Karpas-422 (cell line): ENCODE results near the gene HEBP2. TPM values are rescaled to one million over a fixed set of nuclear protein-coding genes. Genes with fewer than 3 reads are reported as not detected.

Experiments
- DNase-seq: peaks from one replicate; pipeline ENCODE4 v3.0.0-alpha.2; 2015
- H2AFZ ChIP-seq: fragments of 200-600 bp; sonication (generic); 2 replicates; pipeline ENCODE4 v1.6.1; 2014; ENCODE audit warnings: antibody characterized with exemption, low read length, mixed read lengths
- H3K27ac ChIP-seq: fragments of 200-600 bp; sonication (generic); 2 replicates; pipeline ENCODE4 v1.5.1; 2014; ENCODE audit warnings: mild to moderate bottlenecking, low read length, moderate library complexity
- H3K27me3 ChIP-seq: fragments of 200-600 bp; sonication (generic); 2 replicates; pipeline ENCODE4 v1.6.1; 2014; ENCODE audit warnings: low read length, mixed read lengths
- H3K36me3 ChIP-seq: fragments of 200-600 bp; sonication (generic); 2 replicates; pipeline ENCODE4 v1.6.1; 2014; ENCODE audit warnings: low read length, mixed read lengths; ENCODE audit not compliant: insufficient read depth
- H3K4me1 ChIP-seq: fragments of 200-600 bp; sonication (generic); 2 replicates; pipeline ENCODE4 v1.6.1; 2014; ENCODE audit warnings: mild to moderate bottlenecking, low read length, mixed read lengths
- H3K4me2 ChIP-seq: fragments of 200-600 bp; sonication (generic); 2 replicates; pipeline ENCODE4 v1.6.1; 2014; ENCODE audit warnings: low read length, low read depth, mild to moderate bottlenecking; ENCODE audit not compliant: poor library complexity, severe bottlenecking
- H3K4me3 ChIP-seq: fragments of 200-600 bp; sonication (generic); 2 replicates; pipeline ENCODE4 v1.5.1; 2014; ENCODE audit warnings: mild to moderate bottlenecking, antibody characterized with exemption, low read length, mixed read lengths
- H3K79me2 ChIP-seq: fragments of 200-600 bp; sonication (generic); 2 replicates; pipeline ENCODE4 v1.6.1; 2014; ENCODE audit warnings: mild to moderate bottlenecking, low read length, mixed read lengths
- H3K9ac ChIP-seq: fragments of 200-600 bp; sonication (generic); 2 replicates; pipeline ENCODE4 v1.6.0; 2014; ENCODE audit warnings: low read length
- H3K9me2 ChIP-seq: fragments of 200-600 bp; sonication (generic), shearing (Covaris generic); replicated peaks from 2 replicates; pipeline ENCODE4 v1.6.0; 2014; ENCODE audit warnings: mild to moderate bottlenecking, low read length, moderate library complexity; ENCODE audit not compliant: insufficient read depth
- H3K9me3 ChIP-seq: fragments of 300-700, 200-600 bp; sonication (generic); 2 replicates; pipeline ENCODE4 v1.6.1; 2014; ENCODE audit warnings: low read length, mixed read lengths
- H4K20me1 ChIP-seq: fragments of 200-600 bp; sonication (generic); 2 replicates; pipeline ENCODE4 v1.6.1; 2014; ENCODE audit warnings: mild to moderate bottlenecking, antibody characterized with exemption, low read length, low read depth; ENCODE audit not compliant: insufficient read depth
- total RNA-seq: library from RNA; depleted of rRNA; stranded (reverse); fragments of >200 nt; shearing (Covaris generic); gene quantifications from 2 replicates; pipeline ENCODE4 v1.2.3, GENCODE V29; 2014; ENCODE audit warnings: low replicate concordance

The HEBP2 gene
- total RNA-seq, 1 experiment from 2014 or later: 41.9 TPM

GRCh38 chr6:138441965-138442364, 37.9 kb downstream of the HEBP2 start:
- Histone ChIP-seq H3K9me3 (no peaks in the 10 kb centered on the region), H3K27ac (no peak overlapping the region), H3K4me1 (no peaks in the 10 kb centered on the region), H3K79me2 (no peaks in the 10 kb centered on the region), H3K4me2 (no peak overlapping the region), H2AFZ (no peak overlapping the region), H3K4me3 (no peak overlapping the region), H3K27me3 (no peaks in the 10 kb centered on the region), H3K36me3 (no peaks in the 10 kb centered on the region), H4K20me1 (no peaks in the 10 kb centered on the region), H3K9ac (no peak overlapping the region), H3K9me2 (no peaks in the 10 kb centered on the region)
- DNase-seq: no peak

DNA sequence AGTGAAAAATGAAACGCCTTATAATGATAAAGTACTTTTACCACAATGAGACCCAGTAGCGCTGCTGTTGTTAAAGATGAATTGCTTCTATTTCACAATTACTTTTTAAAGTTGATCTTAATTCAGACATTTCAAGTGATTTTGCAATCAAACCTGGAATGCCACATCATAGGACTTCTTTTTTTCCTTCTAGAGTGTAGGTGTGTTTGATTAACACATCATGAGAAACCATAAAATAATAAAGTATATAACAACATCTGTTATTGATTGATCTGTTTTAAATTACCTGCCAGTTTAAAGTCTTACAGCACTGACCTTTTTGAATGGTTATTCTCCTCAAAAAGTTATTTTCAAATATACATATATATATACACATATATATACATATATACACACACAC, 38.6 kb downstream of the HEBP2 start:
- Histone ChIP-seq H2AFZ (no peak overlapping the region), H3K27me3 (no peaks in the 10 kb centered on the region), H3K9me3 (no peaks in the 10 kb centered on the region), H3K4me3 (no peak overlapping the region), H3K9me2 (no peaks in the 10 kb centered on the region), H3K36me3 (no peaks in the 10 kb centered on the region), H3K27ac (no peak overlapping the region), H3K9ac (no peak overlapping the region), H3K4me1 (no peaks in the 10 kb centered on the region), H3K4me2 (no peak overlapping the region), H3K79me2 (no peaks in the 10 kb centered on the region), H4K20me1 (no peaks in the 10 kb centered on the region)
- no peak for DNase-seq

DNA sequence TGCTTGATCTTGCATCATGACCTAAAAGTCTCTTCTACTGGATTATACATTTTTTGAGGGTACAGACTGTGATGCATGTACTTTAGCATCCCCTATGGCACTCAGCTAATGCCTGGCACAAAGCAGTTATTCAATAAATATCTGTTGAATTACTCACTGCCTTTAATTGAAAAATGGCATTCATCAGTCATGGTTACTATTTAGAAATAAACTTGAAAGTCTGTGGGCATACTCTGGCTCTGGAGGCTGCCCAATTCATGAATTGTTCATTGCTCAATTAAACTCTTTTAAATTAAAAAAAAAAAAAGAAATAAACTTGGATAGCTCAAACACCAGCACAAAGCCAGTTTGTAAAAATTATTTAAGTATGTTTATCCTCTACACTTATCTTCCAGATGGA, 40.0 kb downstream of the HEBP2 start:
- no peaks in the 10 kb centered on the region for H3K36me3 ChIP-seq
- H3K27ac ChIP-seq: no peak overlapping the region
- H3K79me2 ChIP-seq: no peaks in the 10 kb centered on the region
- no peak for DNase-seq
- no peaks in the 10 kb centered on the region for H3K9me2 ChIP-seq
- H3K9me3 ChIP-seq: no peaks in the 10 kb centered on the region
- no peaks in the 10 kb centered on the region for H3K27me3 ChIP-seq
- H3K4me3 ChIP-seq: no peak overlapping the region
- H3K4me2 ChIP-seq: no peak overlapping the region
- no peaks in the 10 kb centered on the region for H4K20me1 ChIP-seq
- H2AFZ ChIP-seq: no peak overlapping the region
- no peak overlapping the region for H3K9ac ChIP-seq
- H3K4me1 ChIP-seq: no peaks in the 10 kb centered on the region

GRCh38 chr6:138446821-138447220, 42.8 kb downstream of the HEBP2 start:
- no peak for DNase-seq
- no peak overlapping the region for H3K4me3 ChIP-seq
- H3K4me2 ChIP-seq: no peak overlapping the region
- H3K9ac ChIP-seq: no peak overlapping the region
- H3K27ac ChIP-seq: no peak overlapping the region
- H3K27me3 ChIP-seq: no peaks in the 10 kb centered on the region
- no peaks in the 10 kb centered on the region for H3K9me3 ChIP-seq
- H3K79me2 ChIP-seq: no peaks in the 10 kb centered on the region
- H3K9me2 ChIP-seq: no peaks in the 10 kb centered on the region
- no peaks in the 10 kb centered on the region for H4K20me1 ChIP-seq
- no peak overlapping the region for H2AFZ ChIP-seq
- H3K36me3 ChIP-seq: no peaks in the 10 kb centered on the region
- H3K4me1 ChIP-seq: no peaks in the 10 kb centered on the region

- Histone ChIP-seq H3K27ac (no peak overlapping the region), H3K36me3 (no peaks in the 10 kb centered on the region), H3K9me2 (no peaks in the 10 kb centered on the region), H3K27me3 (no peaks in the 10 kb centered on the region), H2AFZ (no peak overlapping the region), H3K9ac (no peak overlapping the region), H3K79me2 (no peaks in the 10 kb centered on the region), H3K9me3 (no peaks in the 10 kb centered on the region), H3K4me3 (no peak overlapping the region), H3K4me2 (no peak overlapping the region), H3K4me1 (no peaks in the 10 kb centered on the region), H4K20me1 (no peaks in the 10 kb centered on the region)
- no peak for DNase-seq
Measured at GRCh38 chr6:138450445-138450844, 46.4 kb downstream of the HEBP2 start.

DNA sequence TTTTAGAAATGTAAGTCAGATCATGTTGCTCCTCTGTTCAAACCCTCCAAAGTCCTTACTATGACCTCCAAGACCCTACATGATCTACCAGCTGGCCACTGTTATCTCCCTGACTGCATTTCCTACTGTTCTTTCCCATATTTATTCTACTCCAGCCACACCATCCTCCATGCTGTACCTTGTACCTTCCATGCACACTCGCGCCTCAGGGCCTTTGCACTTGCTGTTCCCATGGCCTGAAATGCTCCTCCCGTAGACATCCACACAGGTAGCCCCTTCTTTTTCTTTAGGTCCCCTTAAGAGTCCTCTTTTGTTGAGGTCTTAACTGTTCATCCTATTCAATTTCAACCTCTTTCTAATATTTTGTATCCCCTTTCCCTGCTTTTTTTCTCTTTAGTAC, 47.0 kb downstream of the HEBP2 start:
- Histone ChIP-seq H3K4me3 (no peak overlapping the region), H3K79me2 (no peaks in the 10 kb centered on the region), H3K9me2 (no peaks in the 10 kb centered on the region), H3K9me3 (no peaks in the 10 kb centered on the region), H3K36me3 (no peaks in the 10 kb centered on the region), H4K20me1 (no peaks in the 10 kb centered on the region), H3K27ac (no peak overlapping the region), H3K9ac (no peak overlapping the region), H3K4me1 (peaks cover 2% of the 10 kb centered on the region; the same call in 1 of the 2 replicates), H3K27me3 (no peaks in the 10 kb centered on the region), H3K4me2 (no peak overlapping the region), H2AFZ (no peak overlapping the region)
- DNase-seq: no peak

DNA sequence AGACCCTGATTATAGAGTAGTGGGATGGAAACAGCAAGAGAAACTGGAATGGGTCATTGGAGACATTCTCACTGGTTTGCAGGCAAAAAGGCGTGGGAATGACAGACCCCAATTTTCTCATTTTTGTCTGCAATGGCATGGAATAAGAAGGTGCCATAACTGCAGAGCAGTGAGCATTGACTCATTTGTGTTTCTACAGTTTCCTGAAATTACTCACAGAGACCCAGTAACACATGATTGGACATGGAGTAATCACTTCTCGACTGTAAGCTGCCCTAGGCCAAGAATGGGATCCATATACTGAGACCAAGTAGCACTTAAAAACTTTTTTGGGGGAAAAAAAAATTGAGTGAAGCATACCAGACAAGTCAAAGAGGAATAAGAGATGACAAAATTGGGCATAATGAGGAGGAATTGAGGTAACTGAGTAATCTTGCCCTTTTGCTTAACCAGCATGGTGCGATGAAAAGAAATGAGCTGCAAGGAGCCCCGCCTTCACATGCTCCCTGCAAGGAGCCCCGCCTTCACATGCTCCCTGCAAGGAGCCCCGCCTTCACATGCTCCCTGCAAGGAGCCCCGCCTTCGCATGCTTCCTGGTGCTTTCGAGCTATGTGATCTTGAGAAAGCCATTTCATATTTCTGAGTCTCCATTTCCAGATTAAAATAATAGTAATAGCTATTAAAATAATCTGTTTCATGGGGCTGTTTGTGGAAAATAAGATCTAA, 51.1 kb downstream of the HEBP2 start:
- no peak overlapping the region for H2AFZ ChIP-seq

GRCh38 chr6:138455746-138456400, 51.9 kb downstream of the HEBP2 start:
- H3K36me3 ChIP-seq: no peaks in the 10 kb centered on the region
- H3K27me3 ChIP-seq: no peaks in the 10 kb centered on the region
- H3K79me2 ChIP-seq: no peaks in the 10 kb centered on the region
- H3K9me3 ChIP-seq: no peaks in the 10 kb centered on the region
- H3K9me2 ChIP-seq: no peaks in the 10 kb centered on the region
- no peaks in the 10 kb centered on the region for H4K20me1 ChIP-seq
- H3K27ac ChIP-seq: no peak overlapping the region
- H3K4me2 ChIP-seq: no peak overlapping the region
- no peak for DNase-seq
- H3K4me1 ChIP-seq: peaks cover 6% of the 10 kb centered on the region; the same call in 1 of the 2 replicates
- H3K4me3 ChIP-seq: no peak overlapping the region
- H3K9ac ChIP-seq: no peak overlapping the region
- no peak overlapping the region for H2AFZ ChIP-seq

More for the DNA sequence above, 51.1 kb downstream of the HEBP2 start:
- no peaks in the 10 kb centered on the region for H3K9me3 ChIP-seq
- no peaks in the 10 kb centered on the region for H4K20me1 ChIP-seq
- H3K4me3 ChIP-seq: no peak overlapping the region
- DNase-seq: no peak
- H3K4me1 ChIP-seq: peaks cover 6% of the 10 kb centered on the region; the same call in 1 of the 2 replicates
- H3K27ac ChIP-seq: no peak overlapping the region
- no peak overlapping the region for H3K4me2 ChIP-seq
- no peak overlapping the region for H3K9ac ChIP-seq
- no peaks in the 10 kb centered on the region for H3K36me3 ChIP-seq
- H3K27me3 ChIP-seq: no peaks in the 10 kb centered on the region
- H3K9me2 ChIP-seq: no peaks in the 10 kb centered on the region
- no peaks in the 10 kb centered on the region for H3K79me2 ChIP-seq
